IMR-90 (cell line): Measurements from ENCODE around the gene SH3GL2. TPM values are rescaled to one million over a fixed set of nuclear protein-coding genes. Genes with fewer than 3 reads are reported as not detected.

Experiments used
- ATAC-seq: fragments of 200-7000 bp; cut with Tn5 transposase; 2 replicates; pipeline ENCODE4 v1.9.1; 2020; ENCODE audit warnings: low read depth, mild to moderate bottlenecking, moderate library complexity
- BruUV-seq: library from RNA; stranded (reverse); fragments of 400-500 nt; replicated peaks from 2 replicates; lab custom pipeline; 2021; lab: Mats Ljungman, UMichigan
- CTCF ChIA-PET: fragments of 300-600 bp; formaldehyde crosslinking; extraction: SDS; loops from one replicate; lab custom pipeline; 2021; ENCODE audit warnings: antibody characterized with exemption; lab: Yijun Ruan, JAX
- POLR2A ChIA-PET: fragments of 300-600 bp; sonication (Branson Sonifier 250); formaldehyde crosslinking; loops from one replicate; lab custom pipeline; 2022; ENCODE audit warnings: antibody characterized with exemption; ENCODE audit not compliant: unreplicated experiment; lab: Charles Lee
- DNase-seq: peaks from one replicate; pipeline ENCODE4 v3.0.0; 2013
- H2AFZ ChIP-seq: replicated peaks from 2 replicates; pipeline ENCODE3; 2013; ENCODE audit warnings: low read length, mild to moderate bottlenecking; ENCODE audit not compliant: poor library complexity
- H2AK5ac ChIP-seq: 2 replicates; pipeline ENCODE4 v1.6.1; 2013; ENCODE audit warnings: low read depth, low read length, inconsistent platforms
- H2AK9ac ChIP-seq: replicated peaks from 2 replicates; pipeline ENCODE3; 2013; ENCODE audit warnings: mild to moderate bottlenecking, low read depth, low read length, moderate library complexity; ENCODE audit not compliant: poor library complexity
- H2BK120ac ChIP-seq: 2 replicates; pipeline ENCODE4 v1.6.1; 2013; ENCODE audit warnings: low read depth, low read length, inconsistent platforms
- H2BK15ac ChIP-seq: 3 replicates; pipeline ENCODE4 v1.6.1; 2013; ENCODE audit warnings: low read depth, low read length, inconsistent platforms
- H2BK20ac ChIP-seq: 2 replicates; pipeline ENCODE4 v1.6.1; 2013; ENCODE audit warnings: low read depth, mild to moderate bottlenecking, inconsistent platforms, low read length, moderate library complexity
- H2BK5ac ChIP-seq: 2 replicates; pipeline ENCODE4 v1.6.1; 2013; ENCODE audit warnings: mild to moderate bottlenecking, low read depth, low read length, inconsistent platforms; ENCODE audit not compliant: poor library complexity, severe bottlenecking
- H3K14ac ChIP-seq: replicated peaks from 2 replicates; pipeline ENCODE4 v1.6.1; 2013; ENCODE audit warnings: low read depth, low read length, inconsistent platforms
- H3K18ac ChIP-seq: 2 replicates; pipeline ENCODE4 v1.6.1; 2013; ENCODE audit warnings: low read depth, low read length, control low read depth
- H3K23ac ChIP-seq: 2 replicates; pipeline ENCODE4 v1.6.1; 2013; ENCODE audit warnings: low read depth, low read length, inconsistent platforms
- H3K27ac ChIP-seq: 2 replicates; pipeline ENCODE4 v1.5.1; 2013; ENCODE audit warnings: mild to moderate bottlenecking, control low read depth, low read length; ENCODE audit not compliant: insufficient read depth
- H3K27me3 ChIP-seq: 2 replicates; pipeline ENCODE4 v1.6.1; 2013; ENCODE audit warnings: low read length; ENCODE audit not compliant: control insufficient read depth, insufficient read depth
- H3K36me3 ChIP-seq: 2 replicates; pipeline ENCODE4 v1.6.1; 2013; ENCODE audit warnings: low read length, mixed read lengths; ENCODE audit not compliant: control insufficient read depth, insufficient read depth
- H3K4ac ChIP-seq: 2 replicates; pipeline ENCODE4 v1.6.1; 2013; ENCODE audit warnings: low read depth, low read length, inconsistent platforms
- H3K4me1 ChIP-seq: 2 replicates; pipeline ENCODE4 v1.6.1; 2013; ENCODE audit warnings: low read length, mixed read lengths; ENCODE audit not compliant: control insufficient read depth, insufficient read depth
- H3K4me2 ChIP-seq: 2 replicates; pipeline ENCODE4 v1.6.1; 2013; ENCODE audit warnings: low read depth, mild to moderate bottlenecking, control low read depth, low read length, moderate library complexity
- H3K4me3 ChIP-seq: 2 replicates; pipeline ENCODE4 v1.5.1; 2013; ENCODE audit warnings: low read depth, mild to moderate bottlenecking, control low read depth, low read length, moderate library complexity; ENCODE audit not compliant: insufficient read depth
- H3K56ac ChIP-seq: 2 replicates; pipeline ENCODE4 v1.6.1; 2013; ENCODE audit warnings: low read length, inconsistent platforms; ENCODE audit not compliant: insufficient read depth; ENCODE audit errors: extremely low read depth
- H3K79me1 ChIP-seq, 2 experiments: 2 replicates each; pipeline ENCODE4 v1.6.1; 2013; ENCODE audit warnings: low read length in 2 of 2, inconsistent platforms in 1 of 2, low read depth in 1 of 2
- H3K9ac ChIP-seq: 2 replicates; pipeline ENCODE4 v1.6.1; 2013; ENCODE audit warnings: low read depth, low read length, control low read depth
- H3K9me1 ChIP-seq: 2 replicates; pipeline ENCODE4 v1.6.1; 2013; ENCODE audit warnings: low read length, inconsistent platforms; ENCODE audit not compliant: insufficient read depth
- H3K9me3 ChIP-seq: 2 replicates; pipeline ENCODE4 v1.6.1; 2013; ENCODE audit warnings: low read length; ENCODE audit not compliant: control insufficient read depth, insufficient read depth
- H4K20me1 ChIP-seq: 2 replicates; pipeline ENCODE4 v1.6.1; 2013; ENCODE audit warnings: low read length, inconsistent platforms; ENCODE audit not compliant: insufficient read depth
- H4K5ac ChIP-seq: 2 replicates; pipeline ENCODE4 v1.6.1; 2013; ENCODE audit warnings: mild to moderate bottlenecking, low read depth, low read length, control low read depth
- H4K8ac ChIP-seq, 2 experiments: 2 replicates each; pipeline ENCODE4 v1.6.1; 2013; ENCODE audit warnings: low read depth in 2 of 2, low read length in 2 of 2, control low read depth in 1 of 2, inconsistent platforms in 1 of 2
- H4K91ac ChIP-seq: 2 replicates; pipeline ENCODE4 v1.6.1; 2013; ENCODE audit warnings: low read depth, low read length, inconsistent platforms; ENCODE audit not compliant: insufficient read depth
- CEBPB ChIP-seq: IDR thresholded peaks from 2 replicates; pipeline ENCODE4 v1.6.1; 2012; ENCODE audit warnings: low read depth, low read length, improper control_type of control experiment
- CHD1 ChIP-seq: IDR thresholded peaks from 2 replicates; pipeline ENCODE4 v1.6.1; 2012; ENCODE audit warnings: low read depth, low read length, improper control_type of control experiment
- FOS ChIP-seq: fragments of 150-350 bp; IDR thresholded peaks from 2 replicates; pipeline ENCODE4 v1.6.1; 2016; ENCODE audit warnings: low read depth, low read length
- MAZ ChIP-seq: IDR thresholded peaks from 2 replicates; pipeline ENCODE4 v1.6.1; 2012; ENCODE audit warnings: low read depth, mild to moderate bottlenecking, low read length, improper control_type of control experiment, moderate library complexity, borderline replicate concordance
- NFE2L2 ChIP-seq: fragments of 150-350 bp; IDR thresholded peaks from 2 replicates; pipeline ENCODE4 v1.6.1; 2016; ENCODE audit warnings: low read depth, mild to moderate bottlenecking, low read length
- POLR2A ChIP-seq: IDR thresholded peaks from 2 replicates; pipeline ENCODE4 v1.6.1; 2012; ENCODE audit warnings: mild to moderate bottlenecking, low read depth, low read length
- RCOR1 ChIP-seq: IDR thresholded peaks from 2 replicates; pipeline ENCODE4 v1.6.1; 2012; ENCODE audit warnings: mild to moderate bottlenecking, low read length, improper control_type of control experiment; ENCODE audit not compliant: insufficient replicate concordance
- RFX5 ChIP-seq: IDR thresholded peaks from 2 replicates; pipeline ENCODE4 v1.8.0; 2012; ENCODE audit warnings: low read depth, mild to moderate bottlenecking, low read length, moderate library complexity
- SMC3 ChIP-seq: fragments of 150-350 bp; IDR thresholded peaks from 2 replicates; pipeline ENCODE4 v1.6.1; 2016; ENCODE audit warnings: low read depth, mild to moderate bottlenecking, antibody characterized with exemption, low read length, moderate library complexity
- WGBS, 2 experiments: methylation state at CpG; one replicate each; pipeline versions ENCODE4 v1.1.5 to v1.1.7; 2013; ENCODE audit warnings: missing lambda C conversion rate in 2 of 2; ENCODE audit not compliant: insufficient read length in 1 of 2; ENCODE audit errors: extremely low coverage in 2 of 2; 5-methylcytosine and 5-hydroxymethylcytosine counted together
- dilution Hi-C: fragments of 300-500 bp; cut with HindIII; formaldehyde crosslinking; loops from one replicate; pipeline ENCODE4 v1.14.3; 2018; ENCODE audit warnings: low sequenced_read_pairs; ENCODE audit not compliant: unreplicated experiment
- in situ Hi-C: fragments of 300-500 bp; cut with MboI; formaldehyde crosslinking; loops from 3 replicates; pipeline ENCODE4 v1.14.3; 2019; ENCODE audit warnings: low sequenced_read_pairs, inconsistent platforms, mixed read lengths
- intact Hi-C: fragments of 100-400 bp; cut with micrococcal nuclease; formaldehyde crosslinking; loops from 2 replicates; pipeline ENCODE4 v1.10.0; 2022
- polyA plus RNA-seq, 3 experiments: library from polyadenylated mRNA; depleted of rRNA; stranded (reverse); fragments of >200 nt; gene quantifications; 2 replicates each; pipeline ENCODE4 v1.2.3, GENCODE V29; 2012; ENCODE audit warnings: low replicate concordance in 1 of 3
- total RNA-seq: library from RNA; depleted of rRNA; stranded (reverse); fragments of >200 nt; gene quantifications from 2 replicates; pipeline ENCODE4 v1.2.3, GENCODE V29; 2012
- TF ChIP-seq, protein P1 (sequence below): conservative IDR thresholded peaks from 2 replicates; pipeline ENCODE4 v1.5.1; 2012; ENCODE audit warnings: mild to moderate bottlenecking, low read depth, low read length, improper control_type of control experiment
- TF ChIP-seq, protein P2 (sequence below): fragments of 150-350 bp; IDR thresholded peaks from 2 replicates; pipeline ENCODE4 v1.6.1; 2017; ENCODE audit warnings: mild to moderate bottlenecking, antibody characterized with exemption, low read length, low read depth
- TF ChIP-seq, protein P3 (sequence below): fragments of 150-350 bp; IDR thresholded peaks from 2 replicates; pipeline ENCODE4 v1.6.1; 2016; ENCODE audit warnings: low read depth, mild to moderate bottlenecking, low read length, moderate library complexity, borderline replicate concordance

The SH3GL2 gene
- total and polyA plus RNA-seq, 2 of the 4 experiments (the other 2 are of a cell fraction), result under 0.01 to 0.05 TPM

GRCh38 chr9:17571825-17572224 lies 7.0 kb upstream of the SH3GL2 start:
- Histone ChIP-seq H3K23ac (no peak overlapping the region), H2AFZ (no peak overlapping the region), H3K4me1 (no peaks in the 10 kb centered on the region), H2BK20ac (no peak overlapping the region), H3K9ac (no peak overlapping the region), H3K9me1 (no peaks in the 10 kb centered on the region), H2AK5ac (no peak overlapping the region), H4K20me1 (no peaks in the 10 kb centered on the region), H3K4ac (no peak overlapping the region), H2BK15ac (no peak overlapping the region), H3K27ac (no peak overlapping the region), H2AK9ac (no peak overlapping the region), H3K79me1 (no peaks in the 10 kb centered on the region), H4K8ac (no peak overlapping the region), H3K9me3 (no peaks in the 10 kb centered on the region), H2BK120ac (no peak overlapping the region), H3K18ac (no peak overlapping the region), H3K4me2 (no peak overlapping the region), H3K4me3 (no peak overlapping the region), H3K14ac (no peak overlapping the region), H3K27me3 (peaks cover 3% of the 10 kb centered on the region), H4K91ac (no peak overlapping the region), H4K5ac (no peak overlapping the region), H2BK5ac (no peak overlapping the region), H3K56ac (no peak overlapping the region), H3K36me3 (no peaks in the 10 kb centered on the region)
- no TSS peak for BruUV-seq
- TF ChIP-seq MAZ (no peak), CEBPB (no peak), CHD1 (no peak), NFE2L2 (no peak), RCOR1 (no peak), FOS (no peak), SMC3 (no peak), RFX5 (no peak), POLR2A (no peak)
- TF ChIP-seq, protein P1, sequence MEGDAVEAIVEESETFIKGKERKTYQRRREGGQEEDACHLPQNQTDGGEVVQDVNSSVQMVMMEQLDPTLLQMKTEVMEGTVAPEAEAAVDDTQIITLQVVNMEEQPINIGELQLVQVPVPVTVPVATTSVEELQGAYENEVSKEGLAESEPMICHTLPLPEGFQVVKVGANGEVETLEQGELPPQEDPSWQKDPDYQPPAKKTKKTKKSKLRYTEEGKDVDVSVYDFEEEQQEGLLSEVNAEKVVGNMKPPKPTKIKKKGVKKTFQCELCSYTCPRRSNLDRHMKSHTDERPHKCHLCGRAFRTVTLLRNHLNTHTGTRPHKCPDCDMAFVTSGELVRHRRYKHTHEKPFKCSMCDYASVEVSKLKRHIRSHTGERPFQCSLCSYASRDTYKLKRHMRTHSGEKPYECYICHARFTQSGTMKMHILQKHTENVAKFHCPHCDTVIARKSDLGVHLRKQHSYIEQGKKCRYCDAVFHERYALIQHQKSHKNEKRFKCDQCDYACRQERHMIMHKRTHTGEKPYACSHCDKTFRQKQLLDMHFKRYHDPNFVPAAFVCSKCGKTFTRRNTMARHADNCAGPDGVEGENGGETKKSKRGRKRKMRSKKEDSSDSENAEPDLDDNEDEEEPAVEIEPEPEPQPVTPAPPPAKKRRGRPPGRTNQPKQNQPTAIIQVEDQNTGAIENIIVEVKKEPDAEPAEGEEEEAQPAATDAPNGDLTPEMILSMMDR, result no peak
- TF ChIP-seq, protein P2, sequence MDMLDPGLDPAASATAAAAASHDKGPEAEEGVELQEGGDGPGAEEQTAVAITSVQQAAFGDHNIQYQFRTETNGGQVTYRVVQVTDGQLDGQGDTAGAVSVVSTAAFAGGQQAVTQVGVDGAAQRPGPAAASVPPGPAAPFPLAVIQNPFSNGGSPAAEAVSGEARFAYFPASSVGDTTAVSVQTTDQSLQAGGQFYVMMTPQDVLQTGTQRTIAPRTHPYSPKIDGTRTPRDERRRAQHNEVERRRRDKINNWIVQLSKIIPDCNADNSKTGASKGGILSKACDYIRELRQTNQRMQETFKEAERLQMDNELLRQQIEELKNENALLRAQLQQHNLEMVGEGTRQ, result no peak
- TF ChIP-seq, protein P3, sequence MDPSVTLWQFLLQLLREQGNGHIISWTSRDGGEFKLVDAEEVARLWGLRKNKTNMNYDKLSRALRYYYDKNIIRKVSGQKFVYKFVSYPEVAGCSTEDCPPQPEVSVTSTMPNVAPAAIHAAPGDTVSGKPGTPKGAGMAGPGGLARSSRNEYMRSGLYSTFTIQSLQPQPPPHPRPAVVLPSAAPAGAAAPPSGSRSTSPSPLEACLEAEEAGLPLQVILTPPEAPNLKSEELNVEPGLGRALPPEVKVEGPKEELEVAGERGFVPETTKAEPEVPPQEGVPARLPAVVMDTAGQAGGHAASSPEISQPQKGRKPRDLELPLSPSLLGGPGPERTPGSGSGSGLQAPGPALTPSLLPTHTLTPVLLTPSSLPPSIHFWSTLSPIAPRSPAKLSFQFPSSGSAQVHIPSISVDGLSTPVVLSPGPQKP, result no peak
- no peak for DNase-seq
- intact Hi-C loops, result no loop called here
- no peak for ATAC-seq
- 73% methylated on average over 3 of the region's 5 CpGs; no CpG with 5 or more reads in 1 of the 2 experiments for WGBS, 2 experiments
- dilution Hi-C loops, result no loop called here
- ChIA-PET CTCF (no interaction called here), POLR2A (no interaction called here)
- in situ Hi-C loops, result no loop called here
